ENCODE results near the gene OR6J1.

The OR6J1 gene

GRCh38 chr14:22634233-22634900 is 9.8 kb downstream of the OR6J1 start:
- TF ChIP-seq EZH2 (IDR thresholded peaks at IDR 0.05; ENCODE audit: borderline replicate concordance, low read depth, low read length, severe bottlenecking) = no peak
- H3K4me1 ChIP-seq (ENCODE audit: insufficient read depth, low read length) = no peaks in the 10 kb centered on the region
- no peaks in the 10 kb centered on the region for H3K36me3 ChIP-seq (ENCODE audit: insufficient read depth, low read length)
- H3K79me2 ChIP-seq (ENCODE audit: insufficient read depth, low read length) = no peaks in the 10 kb centered on the region
- no peak overlapping the region for H3K4me2 ChIP-seq (ENCODE audit: insufficient read depth, low read length)
- no peak overlapping the region for H3K4me3 ChIP-seq (ENCODE audit: low read depth in 1 of 2, low read length in 2 of 2)
- DNase-seq (no peak), ATAC-seq (ENCODE audit: insufficient read depth, low read depth) (no peak)
- no peak overlapping the region for H2AFZ ChIP-seq (ENCODE audit: low read depth, low read length)
- no peaks in the 10 kb centered on the region for H4K20me1 ChIP-seq (ENCODE audit: insufficient read depth, low read length)
- H3K27ac ChIP-seq (ENCODE audit: low read length) = no peak overlapping the region
- no peaks in the 10 kb centered on the region for H3K9me3 ChIP-seq (ENCODE audit: insufficient read depth, low read length, severe bottlenecking)
- H3K27me3 ChIP-seq (ENCODE audit: insufficient read depth, low read length, poor library complexity) = peaks cover 7% of the 10 kb centered on the region
- no peak overlapping the region for H3K9ac ChIP-seq (ENCODE audit: low read depth, low read length)

- no peaks in the 10 kb centered on the region for H4K20me1 ChIP-seq (ENCODE audit: insufficient read depth, low read length)
- H3K4me1 ChIP-seq (ENCODE audit: insufficient read depth, low read length) = no peaks in the 10 kb centered on the region
- DNase-seq (no peak), ATAC-seq (ENCODE audit: insufficient read depth, low read depth) (no peak)
- no peak for TF ChIP-seq EZH2 (IDR thresholded peaks at IDR 0.05; ENCODE audit: borderline replicate concordance, low read depth, low read length, severe bottlenecking)
- no peak for TF ChIP-seq CTCF (IDR thresholded peaks at IDR 0.05; ENCODE audit: borderline replicate concordance, extremely low read depth, low read length, poor library complexity, severe bottlenecking)
- no peak overlapping the region for H3K4me3 ChIP-seq (ENCODE audit: low read depth in 1 of 2, low read length in 2 of 2)
- H3K4me2 ChIP-seq (ENCODE audit: insufficient read depth, low read length) = no peak overlapping the region
- H2AFZ ChIP-seq (ENCODE audit: low read depth, low read length) = no peak overlapping the region
- H3K27ac ChIP-seq (ENCODE audit: low read length) = no peak overlapping the region
- H3K27me3 ChIP-seq (ENCODE audit: insufficient read depth, low read length, poor library complexity) = peaks cover 11% of the 10 kb centered on the region
- H3K9ac ChIP-seq (ENCODE audit: low read depth, low read length) = no peak overlapping the region
- H3K36me3 ChIP-seq (ENCODE audit: insufficient read depth, low read length) = no peaks in the 10 kb centered on the region
- H3K79me2 ChIP-seq (ENCODE audit: insufficient read depth, low read length) = no peaks in the 10 kb centered on the region
- no peaks in the 10 kb centered on the region for H3K9me3 ChIP-seq (ENCODE audit: insufficient read depth, low read length, severe bottlenecking)
Observed at GRCh38 chr14:22630486-22630885, 13.7 kb downstream of the OR6J1 start.

- DNase-seq (no peak), ATAC-seq (ENCODE audit: insufficient read depth, low read depth) (no peak)
- no peak overlapping the region for H3K4me2 ChIP-seq (ENCODE audit: insufficient read depth, low read length)
- H3K4me1 ChIP-seq (ENCODE audit: insufficient read depth, low read length) = no peaks in the 10 kb centered on the region
- no peaks in the 10 kb centered on the region for H3K9me3 ChIP-seq (ENCODE audit: insufficient read depth, low read length, severe bottlenecking)
- no peaks in the 10 kb centered on the region for H4K20me1 ChIP-seq (ENCODE audit: insufficient read depth, low read length)
- H3K9ac ChIP-seq (ENCODE audit: low read depth, low read length) = no peak overlapping the region
- no peak for TF ChIP-seq CTCF (IDR thresholded peaks at IDR 0.05; ENCODE audit: borderline replicate concordance, extremely low read depth, low read length, poor library complexity, severe bottlenecking)
- no peak for TF ChIP-seq EZH2 (IDR thresholded peaks at IDR 0.05; ENCODE audit: borderline replicate concordance, low read depth, low read length, severe bottlenecking)
- peaks cover 11% of the 10 kb centered on the region for H3K27me3 ChIP-seq (ENCODE audit: insufficient read depth, low read length, poor library complexity)
- no peaks in the 10 kb centered on the region for H3K79me2 ChIP-seq (ENCODE audit: insufficient read depth, low read length)
- no peak overlapping the region for H3K27ac ChIP-seq (ENCODE audit: low read length)
- H3K4me3 ChIP-seq (ENCODE audit: low read depth in 1 of 2, low read length in 2 of 2) = no peak overlapping the region
- H3K36me3 ChIP-seq (ENCODE audit: insufficient read depth, low read length) = no peaks in the 10 kb centered on the region
- no peak overlapping the region for H2AFZ ChIP-seq (ENCODE audit: low read depth, low read length)
Observed at GRCh38 chr14:22630066-22630465, 14.1 kb downstream of the OR6J1 start.

- H2AFZ ChIP-seq (ENCODE audit: low read depth, low read length) = no peak overlapping the region
- no peaks in the 10 kb centered on the region for H3K9me3 ChIP-seq (ENCODE audit: insufficient read depth, low read length, severe bottlenecking)
- no peaks in the 10 kb centered on the region for H4K20me1 ChIP-seq (ENCODE audit: insufficient read depth, low read length)
- H3K4me3 ChIP-seq (ENCODE audit: low read depth in 1 of 2, low read length in 2 of 2) = no peak overlapping the region
- H3K9ac ChIP-seq (ENCODE audit: low read depth, low read length) = no peak overlapping the region
- H3K27me3 ChIP-seq (ENCODE audit: insufficient read depth, low read length, poor library complexity) = peaks cover 4% of the 10 kb centered on the region
- no peak overlapping the region for H3K27ac ChIP-seq (ENCODE audit: low read length)
- H3K4me2 ChIP-seq (ENCODE audit: insufficient read depth, low read length) = no peak overlapping the region
- no peaks in the 10 kb centered on the region for H3K4me1 ChIP-seq (ENCODE audit: insufficient read depth, low read length)
- TF ChIP-seq CTCF (IDR thresholded peaks at IDR 0.05; ENCODE audit: borderline replicate concordance, extremely low read depth, low read length, poor library complexity, severe bottlenecking) = no peak
- TF ChIP-seq EZH2 (IDR thresholded peaks at IDR 0.05; ENCODE audit: borderline replicate concordance, low read depth, low read length, severe bottlenecking) = no peak
- DNase-seq (no peak), ATAC-seq (ENCODE audit: insufficient read depth, low read depth) (no peak)
- H3K36me3 ChIP-seq (ENCODE audit: insufficient read depth, low read length) = no peaks in the 10 kb centered on the region
- H3K79me2 ChIP-seq (ENCODE audit: insufficient read depth, low read length) = no peaks in the 10 kb centered on the region
Observed at GRCh38 chr14:22629361-22629760, 14.8 kb downstream of the OR6J1 start.

Data from DND-41 (cell line).